HepG2 (cell line): ENCODE measurements around the gene TRAK1. TPM values are rescaled to one million over a fixed set of nuclear protein-coding genes. Genes with fewer than 3 reads are reported as not detected.
A peak's percentile ranks its signal among the peaks of the same experiment; 100 is the strongest.

Experiments
- DPF2 ChIP-seq: sonication (generic); formaldehyde crosslinking; IDR thresholded peaks from 2 replicates; pipeline ENCODE4 v1.4.0; 2020; ENCODE audit warnings: mild to moderate bottlenecking, low read depth, missing genetic modification reagents, borderline replicate concordance
- EP300 ChIP-seq, 3 experiments: sonication (generic) in 1 of 3; formaldehyde crosslinking in 1 of 3; IDR thresholded peaks; 2 replicates each; pipeline versions ENCODE4 v1.5.1 to v1.6.1; 2011 to 2020; ENCODE audit warnings: low read depth in 2 of 3, low read length in 2 of 3, borderline replicate concordance in 1 of 3, improper control_type of control experiment in 1 of 3, mild to moderate bottlenecking in 1 of 3, missing genetic modification reagents in 1 of 3, moderate library complexity in 1 of 3
- FOXA3 ChIP-seq: IDR thresholded peaks from 2 replicates; pipeline ENCODE4 v1.6.1; 2016; ENCODE audit warnings: missing genetic modification reagents, missing compliant biosample characterization
- GMEB2 ChIP-seq: IDR thresholded peaks from 2 replicates; pipeline ENCODE4 v1.6.1; 2016; ENCODE audit warnings: missing biosample characterization, missing genetic modification reagents, low read depth
- HMG20A ChIP-seq: IDR thresholded peaks from 2 replicates; pipeline ENCODE4 v1.6.1; 2016; ENCODE audit warnings: borderline replicate concordance
- ISL2 ChIP-seq: sonication (generic); formaldehyde crosslinking; IDR thresholded peaks from 2 replicates; pipeline ENCODE4 v1.5.0; 2020; ENCODE audit warnings: missing genetic modification reagents
- KAT8 ChIP-seq: IDR thresholded peaks from 2 replicates; pipeline ENCODE4 v1.6.1; 2016; ENCODE audit warnings: missing genetic modification reagents, missing compliant biosample characterization
- KMT2A ChIP-seq: sonication (generic); formaldehyde crosslinking; IDR thresholded peaks from 2 replicates; pipeline ENCODE4 v1.4.0; 2020; ENCODE audit warnings: missing genetic modification reagents
- MXD4 ChIP-seq: IDR thresholded peaks from 2 replicates; pipeline ENCODE4 v1.6.1; 2016; ENCODE audit warnings: mild to moderate bottlenecking, missing biosample characterization, missing genetic modification reagents
- NR2F1 ChIP-seq, 2 experiments: fragments of 450-650 bp in 1 of 2; formaldehyde crosslinking in 1 of 2; IDR thresholded peaks; 2 replicates each; pipeline versions ENCODE4 v1.5.0 to v1.6.1; 2016 to 2020; ENCODE audit warnings: mild to moderate bottlenecking in 1 of 2, missing compliant biosample characterization in 1 of 2, missing genetic modification reagents in 1 of 2, moderate library complexity in 1 of 2
- POGZ ChIP-seq: sonication (generic); formaldehyde crosslinking; IDR thresholded peaks from 2 replicates; pipeline ENCODE4 v1.4.0; 2020; ENCODE audit warnings: mild to moderate bottlenecking, missing genetic modification reagents
- RCOR2 ChIP-seq: IDR thresholded peaks from 2 replicates; pipeline ENCODE4 v1.6.1; 2016; ENCODE audit warnings: missing biosample characterization, missing genetic modification reagents
- RXRB ChIP-seq: IDR thresholded peaks from 2 replicates; pipeline ENCODE4 v1.6.1; 2016; ENCODE audit warnings: borderline replicate concordance, missing genetic modification reagents, missing compliant biosample characterization
- THRA ChIP-seq: sonication (generic); formaldehyde crosslinking; IDR thresholded peaks from 2 replicates; pipeline ENCODE4 v1.4.0; 2020; ENCODE audit warnings: missing genetic modification reagents, borderline replicate concordance
- ZMAT3 ChIP-seq: sonication (generic); formaldehyde crosslinking; conservative IDR thresholded peaks from 2 replicates; pipeline ENCODE4 v1.7.0; 2021; ENCODE audit warnings: missing genetic modification reagents
- ZNF552 ChIP-seq: sonication (generic); formaldehyde crosslinking; IDR thresholded peaks from 2 replicates; pipeline ENCODE4 v1.9.0; 2022; ENCODE audit warnings: missing genetic modification reagents, mild to moderate bottlenecking, borderline replicate concordance
- ZNF788 ChIP-seq: sonication (generic); formaldehyde crosslinking; IDR thresholded peaks from 2 replicates; pipeline ENCODE4 v1.5.0; 2020; ENCODE audit warnings: mild to moderate bottlenecking, missing genetic modification reagents, borderline replicate concordance
- polyA plus RNA-seq, 8 experiments: library from polyadenylated mRNA; depleted of rRNA in 3 of 8; stranded (reverse) in 7 of 8; unstranded in 1 of 8; fragments of >200 nt; fragmentation: Illumina TruSeq in 4 of 8; extraction: Trizol in 4 of 8; gene quantifications; 2 replicates each; pipeline versions ENCODE4 v1.2.1 to v1.2.3, GENCODE V29; 2011 to 2016; ENCODE audit warnings: low read depth in 4 of 8, missing spikeins in 1 of 8, mixed read lengths in 1 of 8; ENCODE audit not compliant: insufficient read depth in 1 of 8
- total RNA-seq, 5 experiments: library from RNA; depleted of rRNA; stranded (reverse); fragments of >200 nt; fragmentation: Illumina TruSeq; extraction: Trizol; gene quantifications; 2 replicates each; pipeline ENCODE4 v1.2.3, GENCODE V29; 2016; ENCODE audit warnings: low read depth in 1 of 5
- TF ChIP-seq, protein P1 (sequence below): sonication (generic); formaldehyde crosslinking; IDR thresholded peaks from 2 replicates; pipeline ENCODE4 v1.5.0; 2020; ENCODE audit warnings: missing genetic modification reagents
- TF ChIP-seq, protein P2 (sequence below): sonication (generic); formaldehyde crosslinking; IDR thresholded peaks from 2 replicates; pipeline ENCODE4 v1.5.0; 2020; ENCODE audit warnings: missing genetic modification reagents, mild to moderate bottlenecking, borderline replicate concordance
- TF ChIP-seq, protein P3 (sequence below): sonication (generic); formaldehyde crosslinking; IDR thresholded peaks from 2 replicates; pipeline ENCODE4 v1.4.0; 2020; ENCODE audit warnings: missing genetic modification reagents

TRAK1 gene
- total and polyA plus RNA-seq, 2 of the 13 experiments (the other 11 are each of a cell fraction or from before 2014, with no cell fraction given) = 20.5 to 46.6 TPM

GRCh38 chr3:42055291-42055690 lies 35.9 kb upstream of the TRAK1 start (continued):
- TF ChIP-seq, protein P1, sequence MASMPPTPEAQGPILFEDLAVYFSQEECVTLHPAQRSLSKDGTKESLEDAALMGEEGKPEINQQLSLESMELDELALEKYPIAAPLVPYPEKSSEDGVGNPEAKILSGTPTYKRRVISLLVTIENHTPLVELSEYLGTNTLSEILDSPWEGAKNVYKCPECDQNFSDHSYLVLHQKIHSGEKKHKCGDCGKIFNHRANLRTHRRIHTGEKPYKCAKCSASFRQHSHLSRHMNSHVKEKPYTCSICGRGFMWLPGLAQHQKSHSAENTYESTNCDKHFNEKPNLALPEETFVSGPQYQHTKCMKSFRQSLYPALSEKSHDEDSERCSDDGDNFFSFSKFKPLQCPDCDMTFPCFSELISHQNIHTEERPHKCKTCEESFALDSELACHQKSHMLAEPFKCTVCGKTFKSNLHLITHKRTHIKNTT = no peak
- TF ChIP-seq KMT2A (CRISPR knock-in tag) (no peak), ZMAT3 (CRISPR knock-in tag) (no peak), FOXA3 (peak; percentile 93), EP300 (IDR thresholded peaks at IDR 0.05; ENCODE audit: low read depth in 2 of 2, low read length in 2 of 2) (peak; percentile 25 to 73; a peak in 2 of 4 replicates), EP300 (CRISPR knock-in tag; IDR thresholded peaks at IDR 0.05; ENCODE audit: borderline replicate concordance) (no peak), GMEB2 (no peak), RXRB (CRISPR knock-in tag) (peak; percentile 61; the same call in 1 of the 2 replicates), ZNF788 (CRISPR knock-in tag) (no peak), HMG20A (CRISPR knock-in tag) (peak; percentile 74; the same call in 1 of the 2 replicates), ZNF552 (CRISPR knock-in tag) (no peak), POGZ (peak; percentile 62), NR2F1 (CRISPR knock-in tag; IDR thresholded peaks at IDR 0.05) (no peak), ISL2 (CRISPR knock-in tag) (peak; percentile 45; the same call in 1 of the 2 replicates), THRA (CRISPR knock-in tag) (peak; percentile 53; the same call in 1 of the 2 replicates), KAT8 (CRISPR knock-in tag) (peak; percentile 43; the same call in 1 of the 2 replicates), DPF2 (CRISPR knock-in tag) (0 out of 2 replicates have a peak, but pooled peaks have one; percentile 33), MXD4 (CRISPR knock-in tag) (no peak), RCOR2 (CRISPR knock-in tag) (peak; percentile 55; the same call in 1 of the 2 replicates)
- TF ChIP-seq, protein P2, sequence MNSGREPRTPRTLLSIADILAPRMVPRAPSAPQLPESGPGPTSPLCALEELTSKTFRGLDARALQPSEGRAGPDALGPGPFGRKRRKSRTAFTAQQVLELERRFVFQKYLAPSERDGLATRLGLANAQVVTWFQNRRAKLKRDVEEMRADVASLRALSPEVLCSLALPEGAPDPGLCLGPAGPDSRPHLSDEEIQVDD (CRISPR knock-in tag) = no peak
- TF ChIP-seq, protein P3, sequence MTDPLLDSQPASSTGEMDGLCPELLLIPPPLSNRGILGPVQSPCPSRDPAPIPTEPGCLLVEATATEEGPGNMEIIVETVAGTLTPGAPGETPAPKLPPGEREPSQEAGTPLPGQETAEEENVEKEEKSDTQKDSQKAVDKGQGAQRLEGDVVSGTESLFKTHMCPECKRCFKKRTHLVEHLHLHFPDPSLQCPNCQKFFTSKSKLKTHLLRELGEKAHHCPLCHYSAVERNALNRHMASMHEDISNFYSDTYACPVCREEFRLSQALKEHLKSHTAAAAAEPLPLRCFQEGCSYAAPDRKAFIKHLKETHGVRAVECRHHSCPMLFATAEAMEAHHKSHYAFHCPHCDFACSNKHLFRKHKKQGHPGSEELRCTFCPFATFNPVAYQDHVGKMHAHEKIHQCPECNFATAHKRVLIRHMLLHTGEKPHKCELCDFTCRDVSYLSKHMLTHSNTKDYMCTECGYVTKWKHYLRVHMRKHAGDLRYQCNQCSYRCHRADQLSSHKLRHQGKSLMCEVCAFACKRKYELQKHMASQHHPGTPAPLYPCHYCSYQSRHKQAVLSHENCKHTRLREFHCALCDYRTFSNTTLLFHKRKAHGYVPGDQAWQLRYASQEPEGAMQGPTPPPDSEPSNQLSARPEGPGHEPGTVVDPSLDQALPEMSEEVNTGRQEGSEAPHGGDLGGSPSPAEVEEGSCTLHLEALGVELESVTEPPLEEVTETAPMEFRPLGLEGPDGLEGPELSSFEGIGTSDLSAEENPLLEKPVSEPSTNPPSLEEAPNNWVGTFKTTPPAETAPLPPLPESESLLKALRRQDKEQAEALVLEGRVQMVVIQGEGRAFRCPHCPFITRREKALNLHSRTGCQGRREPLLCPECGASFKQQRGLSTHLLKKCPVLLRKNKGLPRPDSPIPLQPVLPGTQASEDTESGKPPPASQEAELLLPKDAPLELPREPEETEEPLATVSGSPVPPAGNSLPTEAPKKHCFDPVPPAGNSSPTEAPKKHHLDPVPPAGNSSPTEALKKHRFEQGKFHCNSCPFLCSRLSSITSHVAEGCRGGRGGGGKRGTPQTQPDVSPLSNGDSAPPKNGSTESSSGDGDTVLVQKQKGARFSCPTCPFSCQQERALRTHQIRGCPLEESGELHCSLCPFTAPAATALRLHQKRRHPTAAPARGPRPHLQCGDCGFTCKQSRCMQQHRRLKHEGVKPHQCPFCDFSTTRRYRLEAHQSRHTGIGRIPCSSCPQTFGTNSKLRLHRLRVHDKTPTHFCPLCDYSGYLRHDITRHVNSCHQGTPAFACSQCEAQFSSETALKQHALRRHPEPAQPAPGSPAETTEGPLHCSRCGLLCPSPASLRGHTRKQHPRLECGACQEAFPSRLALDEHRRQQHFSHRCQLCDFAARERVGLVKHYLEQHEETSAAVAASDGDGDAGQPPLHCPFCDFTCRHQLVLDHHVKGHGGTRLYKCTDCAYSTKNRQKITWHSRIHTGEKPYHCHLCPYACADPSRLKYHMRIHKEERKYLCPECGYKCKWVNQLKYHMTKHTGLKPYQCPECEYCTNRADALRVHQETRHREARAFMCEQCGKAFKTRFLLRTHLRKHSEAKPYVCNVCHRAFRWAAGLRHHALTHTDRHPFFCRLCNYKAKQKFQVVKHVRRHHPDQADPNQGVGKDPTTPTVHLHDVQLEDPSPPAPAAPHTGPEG (CRISPR knock-in tag) = no peak
